ENCODE results near the gene TAT. TPM values are rescaled to one million over a fixed set of nuclear protein-coding genes. Genes with fewer than 3 reads are reported as not detected.

Gene TAT
- total RNA-seq, 1 experiment from 2014 or later, result not detected

GRCh38 chr16:71573387-71574094, 3.4 kb downstream of the TAT start:
- TF ChIP-seq, protein P1, sequence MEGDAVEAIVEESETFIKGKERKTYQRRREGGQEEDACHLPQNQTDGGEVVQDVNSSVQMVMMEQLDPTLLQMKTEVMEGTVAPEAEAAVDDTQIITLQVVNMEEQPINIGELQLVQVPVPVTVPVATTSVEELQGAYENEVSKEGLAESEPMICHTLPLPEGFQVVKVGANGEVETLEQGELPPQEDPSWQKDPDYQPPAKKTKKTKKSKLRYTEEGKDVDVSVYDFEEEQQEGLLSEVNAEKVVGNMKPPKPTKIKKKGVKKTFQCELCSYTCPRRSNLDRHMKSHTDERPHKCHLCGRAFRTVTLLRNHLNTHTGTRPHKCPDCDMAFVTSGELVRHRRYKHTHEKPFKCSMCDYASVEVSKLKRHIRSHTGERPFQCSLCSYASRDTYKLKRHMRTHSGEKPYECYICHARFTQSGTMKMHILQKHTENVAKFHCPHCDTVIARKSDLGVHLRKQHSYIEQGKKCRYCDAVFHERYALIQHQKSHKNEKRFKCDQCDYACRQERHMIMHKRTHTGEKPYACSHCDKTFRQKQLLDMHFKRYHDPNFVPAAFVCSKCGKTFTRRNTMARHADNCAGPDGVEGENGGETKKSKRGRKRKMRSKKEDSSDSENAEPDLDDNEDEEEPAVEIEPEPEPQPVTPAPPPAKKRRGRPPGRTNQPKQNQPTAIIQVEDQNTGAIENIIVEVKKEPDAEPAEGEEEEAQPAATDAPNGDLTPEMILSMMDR (IDR thresholded peaks at IDR 0.05; ENCODE audit: unreplicated experiment), result no peak
- intact Hi-C loops (cut with micrococcal nuclease; ENCODE audit: unreplicated experiment), result no loop called here
- Mint-ChIP-seq H3K4me1 (ENCODE audit: low read depth, unreplicated experiment) (peaks cover 18% of the 10 kb centered on the region), H3K27ac (ENCODE audit: unreplicated experiment) (no peak overlapping the region), H3K36me3 (ENCODE audit: insufficient read depth, unreplicated experiment) (no peaks in the 10 kb centered on the region), H3K4me3 (ENCODE audit: low read depth, unreplicated experiment) (no peak overlapping the region), H3K9me3 (ENCODE audit: low read depth, unreplicated experiment) (no peaks in the 10 kb centered on the region), H3K27me3 (ENCODE audit: unreplicated experiment) (peaks cover 15% of the 10 kb centered on the region)
- CTCF ChIA-PET, result interaction anchor here (1.2 to 2.5 kb wide), 2 partner anchors 9 to 52 kb away, joined by 3 to 9 read pairs; partner anchors contain the start of gene MARVELD3
- no TSS peak for BruUV-seq (replicated peaks)
- DNase-seq, result no peak

- Mint-ChIP-seq H3K4me3 (ENCODE audit: low read depth, unreplicated experiment) (peak overlapping the region; percentile 11), H3K4me1 (ENCODE audit: low read depth, unreplicated experiment) (peaks cover 18% of the 10 kb centered on the region), H3K27me3 (ENCODE audit: unreplicated experiment) (peaks cover 9% of the 10 kb centered on the region), H3K27ac (ENCODE audit: unreplicated experiment) (peak overlapping the region; percentile 57), H3K9me3 (ENCODE audit: low read depth, unreplicated experiment) (no peaks in the 10 kb centered on the region), H3K36me3 (ENCODE audit: insufficient read depth, unreplicated experiment) (no peaks in the 10 kb centered on the region)
- CTCF ChIA-PET, result interaction anchor here (2.5 kb wide), 1 partner anchor 8 kb away, joined by 9 read pairs; no protein-coding TSS in a partner anchor
- intact Hi-C loops (cut with micrococcal nuclease; ENCODE audit: unreplicated experiment), result no loop called here
- no TSS peak for BruUV-seq (replicated peaks)
- no peak for DNase-seq
- TF ChIP-seq, protein P1 (IDR thresholded peaks at IDR 0.05; ENCODE audit: unreplicated experiment), result no peak
Observed at GRCh38 chr16:71572497-71573116, 4.3 kb downstream of the TAT start.

DNA sequence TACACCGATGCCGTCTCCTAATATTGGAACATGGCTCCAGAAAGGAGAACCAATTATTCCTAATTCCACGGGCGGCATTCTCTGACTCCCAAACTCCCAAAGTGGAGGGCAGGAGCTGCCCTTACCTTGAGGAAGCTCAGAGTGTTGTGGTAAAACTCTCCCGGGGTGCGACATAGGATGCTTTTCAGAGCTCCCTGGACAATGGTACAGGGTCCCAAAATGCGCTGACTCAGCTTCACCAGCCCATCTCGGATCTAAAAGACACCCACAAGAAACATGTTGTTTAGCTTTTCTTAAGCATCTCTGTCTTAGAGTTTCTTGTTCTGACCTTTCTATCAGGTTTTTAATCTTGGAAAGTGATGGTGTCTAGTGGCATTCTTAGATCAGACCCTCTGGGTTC, 6.7 kb downstream of the TAT start:
- peaks cover 30% of the 10 kb centered on the region for H3K4me1 Mint-ChIP-seq (ENCODE audit: low read depth, unreplicated experiment)
- CTCF ChIA-PET, result no interaction called here
- no TSS peak for BruUV-seq (replicated peaks)

GRCh38 chr16:71569621-71570020, 7.3 kb downstream of the TAT start:
- H3K4me3 Mint-ChIP-seq (ENCODE audit: low read depth, unreplicated experiment), result no peak overlapping the region
- H3K4me1 Mint-ChIP-seq (ENCODE audit: low read depth, unreplicated experiment), result peaks cover 31% of the 10 kb centered on the region
- DNase-seq, result no peak
- H3K9me3 Mint-ChIP-seq (ENCODE audit: low read depth, unreplicated experiment), result no peaks in the 10 kb centered on the region
- no TSS peak for BruUV-seq (replicated peaks)
- TF ChIP-seq, protein P1 (IDR thresholded peaks at IDR 0.05; ENCODE audit: unreplicated experiment), result no peak
- CTCF ChIA-PET, result no interaction called here
- no peaks in the 10 kb centered on the region for H3K27me3 Mint-ChIP-seq (ENCODE audit: unreplicated experiment)
- peaks cover 13% of the 10 kb centered on the region for H3K36me3 Mint-ChIP-seq (ENCODE audit: insufficient read depth, unreplicated experiment)
- no peak overlapping the region for H3K27ac Mint-ChIP-seq (ENCODE audit: unreplicated experiment)
- intact Hi-C loops (cut with micrococcal nuclease; ENCODE audit: unreplicated experiment), result loop anchor here (10.0 kb wide), 1 partner anchor 175 kb away; no protein-coding TSS in a partner anchor

More for the DNA sequence above, 6.7 kb downstream of the TAT start:
- H3K9me3 Mint-ChIP-seq (ENCODE audit: low read depth, unreplicated experiment), result no peaks in the 10 kb centered on the region
- H3K36me3 Mint-ChIP-seq (ENCODE audit: insufficient read depth, unreplicated experiment), result peaks cover 8% of the 10 kb centered on the region
- TF ChIP-seq, protein P1 (IDR thresholded peaks at IDR 0.05; ENCODE audit: unreplicated experiment), result no peak
- intact Hi-C loops (cut with micrococcal nuclease; ENCODE audit: unreplicated experiment), result no loop called here
- no peak overlapping the region for H3K4me3 Mint-ChIP-seq (ENCODE audit: low read depth, unreplicated experiment)
- no peak for DNase-seq
- no peak overlapping the region for H3K27ac Mint-ChIP-seq (ENCODE audit: unreplicated experiment)
- no peaks in the 10 kb centered on the region for H3K27me3 Mint-ChIP-seq (ENCODE audit: unreplicated experiment)

Measured in Calu3 (cell line).